Psoas muscle (tissue), 8 donors: ENCODE data around the gene ZNRD2. TPM values are rescaled to one million over a fixed set of nuclear protein-coding genes. Genes with fewer than 3 reads are reported as not detected.
A peak's percentile ranks its signal among the peaks of the same experiment; 100 is the strongest.
"Not testable (repeated sequence)": the region's sequence is repeated elsewhere in the genome, so short reads cannot be mapped to it uniquely, and the experiment has no call there.

Experiments used
- ATAC-seq, 4 donors: fragments of 200-7000 bp; cut with Tn5 transposase; one replicate each; pipeline ENCODE4 v1.9.1; 2020; ENCODE audit warnings: moderate library complexity in 3 of 4, mild to moderate bottlenecking in 2 of 4
- DNase-seq, 2 donors: peaks; one replicate each; pipeline ENCODE4 v3.0.0-alpha.2; 2020
- H3K27ac ChIP-seq: fragments of 200-600 bp; one replicate; pipeline ENCODE4 v1.8.0; 2022
- H3K27me3 ChIP-seq, 3 donors: fragments of 200-600 bp in 1 of 3; one replicate each; pipeline versions ENCODE4 v1.6.1 to v1.8.0; 2013 to 2022; ENCODE audit warnings: low read length in 2 of 3, mild to moderate bottlenecking in 2 of 3, moderate library complexity in 1 of 3; ENCODE audit not compliant: insufficient read depth in 3 of 3
- H3K36me3 ChIP-seq, 2 donors: fragments of 200-600 bp in 1 of 2; one replicate each; pipeline versions ENCODE4 v1.6.1 to v1.8.0; 2013 to 2022; ENCODE audit warnings: low read depth in 1 of 2, mild to moderate bottlenecking in 1 of 2, moderate library complexity in 1 of 2; ENCODE audit not compliant: insufficient read depth in 1 of 2
- H3K4me1 ChIP-seq: fragments of 200-600 bp; one replicate; pipeline ENCODE4 v1.8.0; 2022
- H3K4me3 ChIP-seq: fragments of 200-600 bp; one replicate; pipeline ENCODE4 v1.8.0; 2022; ENCODE audit warnings: mild to moderate bottlenecking
- H3K9me3 ChIP-seq: fragments of 200-600 bp; one replicate; pipeline ENCODE4 v1.8.0; 2022
- CTCF ChIP-seq: fragments of 200-600 bp; IDR thresholded peaks from one replicate; pipeline ENCODE4 v1.8.0; 2022; ENCODE audit warnings: antibody characterized with exemption
- WGBS, 3 donors: extraction: QIAGEN DNeasy Blood & Tissue Kit; methylation state at CpG; one replicate each; pipeline versions ENCODE4 v1.1.6 to v1.1.7; 2013; 5-methylcytosine and 5-hydroxymethylcytosine counted together
- intact Hi-C, 2 donors: fragments of 100-400 bp; cut with DNase I; formaldehyde crosslinking; loops; one replicate each; pipeline versions ENCODE4 v1.11.0 to v1.14.2; 2022
- long read RNA-seq, 2 donors: library from polyadenylated mRNA; unstranded; transcript quantifications; one replicate each; pipeline ENCODE4 v2.0.0, GENCODE V29; 2021
- polyA plus RNA-seq, 3 donors: library from polyadenylated mRNA; stranded (reverse); fragments of 200-250 nt; gene quantifications; one replicate each; pipeline ENCODE4 v1.2.3, GENCODE V29; 2013
- total RNA-seq, 4 donors: library from RNA; stranded (reverse); fragmentation: NEBNext Ultra II Directional in 2 of 4; extraction: Animal tissue kit (Norgen Biotek cat#: 25700) in 2 of 4; gene quantifications; one replicate each; pipeline versions ENCODE4 v1.2.1 to v1.2.4, GENCODE V29; 2021 to 2023
- donor health status: healthy with polysubstance abuse.
- donor health status: DM: no; HTN: no; CAD: no; lungs with moderate emphysema.
- donor health status: Bipolar disorder and iron deficiency.
- donor health status: healthy.
- donor health status: DM: yes; HTN: yes; CAD: no.
- donor health status: DM: no; HTN: no; CAD: no.
- donor health status: DM: no; HTN: no; CAD: no.
- donor health status: DM: yes; HTN: yes; CAD: no.

Gene ZNRD2, protein sequence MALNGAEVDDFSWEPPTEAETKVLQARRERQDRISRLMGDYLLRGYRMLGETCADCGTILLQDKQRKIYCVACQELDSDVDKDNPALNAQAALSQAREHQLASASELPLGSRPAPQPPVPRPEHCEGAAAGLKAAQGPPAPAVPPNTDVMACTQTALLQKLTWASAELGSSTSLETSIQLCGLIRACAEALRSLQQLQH
- total RNA-seq, result 10 to 100 TPM; 31.6 to 43.5 (median 38.0) TPM
- polyA plus RNA-seq, result 100 to 1,000 TPM in 1 of 3 donors, 10 to 100 TPM in 2; 58.8 to 118 (median 94.2) TPM
- long read RNA-seq, donor 1, transcript SSSCA1-201 (4 exons, 698 nt), result major isoform, 21 of 45 reads
- long read RNA-seq, donor 1, partial matches to known transcripts, result 20 of 45 reads
- long read RNA-seq, donor 1, other reads (novel, unspliced or antisense), result 2 of 45 reads
- long read RNA-seq, donor 2, transcript SSSCA1-201 (4 exons, 698 nt), result major isoform, 24 of 48 reads
- long read RNA-seq, donor 2, partial matches to known transcripts, result 0 of 48 reads
- long read RNA-seq, donor 2, other reads (novel, unspliced or antisense), result 20 of 48 reads

- H3K27ac ChIP-seq, result peak within 1 kb of the TSS; percentile 98
These were observed at the start of gene ZNRD2 for GRCh38 chr11:65569973-65570918. ZNRD2 (plus strand) TSS chr11:65570477; CDS start chr11:65570492, 15 bp downstream.

GRCh38 chr11:65521777-65522521 lies 48.3 kb upstream of the ZNRD2 start:
- WGBS, 3 donors, result 82 to 85% (median 83%) methylated on average over 20 of the region's 20 CpGs

More at GRCh38 chr11:65569973-65570918, at the start of gene ZNRD2:
- Histone ChIP-seq H3K36me3 (peaks cover 0 to 12% of the 10 kb centered on the region in 2 donors), H3K4me3 (peak within 1 kb of the TSS; percentile 99), H3K9me3 (no peaks in the 10 kb centered on the region), H3K4me1 (peaks cover 49% of the 10 kb centered on the region), H3K27me3 (no peaks in the 10 kb centered on the region)
- intact Hi-C loops, result loop anchor here (5.0 kb wide), 2 partner anchors 37 to 42 kb away; partner anchors contain the start of gene MAP3K11 (in 1 of the 2)
- WGBS, 3 donors, result 0% methylated on average over 75 to 89 of the region's 89 CpGs
- ATAC-seq, result peak; percentile 82 to 85 (median 84)
- DNase-seq, result peak; percentile 99 to 100
- TF ChIP-seq CTCF, result peak; percentile 49

GRCh38 chr11:65522718-65523630 lies 47.3 kb upstream of the ZNRD2 start:
- intact Hi-C loops, result loop anchor here in 1 of 2 donors (5.0 kb wide), 1 partner anchor 166 kb away; no protein-coding TSS in a partner anchor
- not testable (repeated sequence) for H3K4me3 ChIP-seq, DNase-seq, H3K27me3 ChIP-seq, H3K27ac ChIP-seq, H3K9me3 ChIP-seq, ATAC-seq
- H3K36me3 ChIP-seq, result peaks cover 0 to 20% of the 10 kb centered on the region in 2 donors
- peaks cover 17% of the 10 kb centered on the region for H3K4me1 ChIP-seq
- WGBS, 3 donors, result 83 to 89% (median 85%) methylated on average over 18 of the region's 18 CpGs

More at GRCh38 chr11:65521777-65522521, 48.3 kb upstream of the ZNRD2 start:
- H3K4me1 ChIP-seq, result peaks cover 17% of the 10 kb centered on the region
- H3K27me3 ChIP-seq, DNase-seq, H3K27ac ChIP-seq, H3K9me3 ChIP-seq, H3K4me3 ChIP-seq, ATAC-seq: not testable (repeated sequence)
- intact Hi-C loops, result loop anchor here in 1 of 2 donors (5.0 kb wide), 1 partner anchor 165 kb away; no protein-coding TSS in a partner anchor
- peaks cover 0 to 10% of the 10 kb centered on the region in 2 donors for H3K36me3 ChIP-seq

- intact Hi-C loops, result loop anchor here in 1 of 2 donors (5.0 kb wide), 1 partner anchor 166 kb away; no protein-coding TSS in a partner anchor
- DNase-seq, H3K27ac ChIP-seq, H3K9me3 ChIP-seq, ATAC-seq, H3K4me3 ChIP-seq, H3K27me3 ChIP-seq: not testable (repeated sequence)
- Histone ChIP-seq H3K36me3 (peaks cover 0 to 26% of the 10 kb centered on the region in 2 donors), H3K4me1 (peaks cover 17% of the 10 kb centered on the region)
- 90 to 97% (median 91%) methylated on average over 7 of the region's 7 CpGs for WGBS, 3 donors
These were observed 46.7 kb upstream of the ZNRD2 start for GRCh38 chr11:65523631-65523968.
